ENCODE measurements around the gene ANKFN1.

- TF ChIP-seq CTCF (IDR thresholded peaks at IDR 0.05) (no peak), POLR2AphosphoS5 (IDR thresholded peaks at IDR 0.05; ENCODE audit: low read depth, low read length) (no peak)
Observed at GRCh38 chr17:56230660-56231059, 77.4 kb downstream of the ANKFN1 start.
